GM12872 (cell line): ENCODE measurements around the gene NUDCD2.

Experiments used
- TF ChIP-seq, protein P1 (sequence below): IDR thresholded peaks from 3 replicates; pipeline ENCODE4 v1.5.1; 2011; ENCODE audit warnings: low read depth, mild to moderate bottlenecking, low read length, moderate library complexity; ENCODE audit not compliant: insufficient read depth

Gene NUDCD2

DNA sequence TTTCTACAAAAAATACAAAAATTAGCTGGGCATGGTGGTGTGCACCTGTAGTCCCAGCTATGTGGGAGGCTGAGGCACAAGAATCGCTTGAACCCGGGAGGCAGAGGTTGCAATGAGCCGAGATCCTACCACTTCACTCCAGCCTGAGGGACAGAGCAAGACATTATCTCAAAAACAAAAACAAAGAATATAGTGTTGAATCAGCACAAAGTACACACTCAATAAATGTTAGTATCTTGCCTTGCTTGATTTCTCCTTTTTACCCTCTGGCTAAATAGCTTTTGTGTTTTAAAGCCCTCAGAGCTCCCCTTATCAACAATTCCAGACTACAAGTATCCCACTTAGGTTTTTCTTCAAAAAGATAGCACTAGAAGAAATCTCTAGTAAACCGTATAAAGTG is 60.0 kb downstream of the NUDCD2 start:
- TF ChIP-seq, protein P1, sequence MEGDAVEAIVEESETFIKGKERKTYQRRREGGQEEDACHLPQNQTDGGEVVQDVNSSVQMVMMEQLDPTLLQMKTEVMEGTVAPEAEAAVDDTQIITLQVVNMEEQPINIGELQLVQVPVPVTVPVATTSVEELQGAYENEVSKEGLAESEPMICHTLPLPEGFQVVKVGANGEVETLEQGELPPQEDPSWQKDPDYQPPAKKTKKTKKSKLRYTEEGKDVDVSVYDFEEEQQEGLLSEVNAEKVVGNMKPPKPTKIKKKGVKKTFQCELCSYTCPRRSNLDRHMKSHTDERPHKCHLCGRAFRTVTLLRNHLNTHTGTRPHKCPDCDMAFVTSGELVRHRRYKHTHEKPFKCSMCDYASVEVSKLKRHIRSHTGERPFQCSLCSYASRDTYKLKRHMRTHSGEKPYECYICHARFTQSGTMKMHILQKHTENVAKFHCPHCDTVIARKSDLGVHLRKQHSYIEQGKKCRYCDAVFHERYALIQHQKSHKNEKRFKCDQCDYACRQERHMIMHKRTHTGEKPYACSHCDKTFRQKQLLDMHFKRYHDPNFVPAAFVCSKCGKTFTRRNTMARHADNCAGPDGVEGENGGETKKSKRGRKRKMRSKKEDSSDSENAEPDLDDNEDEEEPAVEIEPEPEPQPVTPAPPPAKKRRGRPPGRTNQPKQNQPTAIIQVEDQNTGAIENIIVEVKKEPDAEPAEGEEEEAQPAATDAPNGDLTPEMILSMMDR = no peak

DNA sequence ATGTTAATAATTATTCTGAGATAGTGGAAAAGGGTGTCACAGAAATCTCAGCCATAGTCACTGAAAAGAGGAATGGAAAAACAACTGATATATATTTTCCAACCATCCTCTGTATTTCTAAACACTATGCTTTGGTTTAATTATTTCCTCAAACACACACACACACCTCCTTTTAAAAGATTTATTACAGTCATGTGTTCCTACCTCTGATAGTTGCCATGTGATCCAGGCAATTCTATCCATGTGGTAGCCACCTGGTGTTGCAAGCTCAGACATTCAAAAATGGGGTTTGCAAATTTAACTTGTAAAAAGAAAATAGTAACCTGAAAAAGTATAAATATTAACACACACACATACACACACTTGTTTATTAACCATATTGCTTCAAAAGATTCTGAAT is 62.5 kb downstream of the NUDCD2 start:
- TF ChIP-seq, protein P1 = no peak
